Neuronal stem cell (in vitro differentiated cells): ENCODE results near the gene CYP19A1.

Experiments
- DNase-seq: peaks from one replicate; pipeline ENCODE4 v3.0.0-alpha.2; 2013; ENCODE audit warnings: low spot score
- H2AFZ ChIP-seq: one replicate; pipeline ENCODE4 v1.6.1; 2013; ENCODE audit warnings: mild to moderate bottlenecking, low read length, inconsistent platforms
- H2AK5ac ChIP-seq: 2 replicates; pipeline ENCODE4 v1.6.1; 2013; ENCODE audit warnings: low read depth, mild to moderate bottlenecking, inconsistent platforms, low read length, moderate library complexity, mixed read lengths
- H2BK120ac ChIP-seq: 2 replicates; pipeline ENCODE4 v1.6.1; 2013; ENCODE audit warnings: low read depth, mild to moderate bottlenecking, inconsistent platforms, low read length, moderate library complexity, mixed read lengths
- H2BK12ac ChIP-seq: one replicate; pipeline ENCODE4 v1.6.1; 2013; ENCODE audit warnings: low read length, inconsistent platforms
- H2BK15ac ChIP-seq: 2 replicates; pipeline ENCODE4 v1.6.1; 2013; ENCODE audit warnings: mild to moderate bottlenecking, low read length, inconsistent platforms, mixed read lengths
- H2BK5ac ChIP-seq: one replicate; pipeline ENCODE4 v1.6.1; 2013; ENCODE audit warnings: inconsistent platforms, mild to moderate bottlenecking, low read length, moderate library complexity
- H3K14ac ChIP-seq: one replicate; pipeline ENCODE4 v1.6.1; 2013; ENCODE audit warnings: low read length, inconsistent platforms
- H3K18ac ChIP-seq: 2 replicates; pipeline ENCODE4 v1.6.1; 2013; ENCODE audit warnings: low read length, inconsistent platforms
- H3K23ac ChIP-seq: 2 replicates; pipeline ENCODE4 v1.6.1; 2013; ENCODE audit warnings: low read depth, mild to moderate bottlenecking, mixed read lengths, low read length, inconsistent platforms; ENCODE audit not compliant: poor library complexity
- H3K27ac ChIP-seq: replicated peaks from 3 replicates; pipeline ENCODE4 v1.5.1; 2013; ENCODE audit warnings: low read length, inconsistent platforms
- H3K27me3 ChIP-seq, 3 experiments: 2 replicates each; pipeline ENCODE4 v1.6.1; 2013; ENCODE audit warnings: low read length in 3 of 3, mild to moderate bottlenecking in 2 of 3, inconsistent platforms in 1 of 3, low read depth in 1 of 3, mixed read lengths in 1 of 3, moderate library complexity in 1 of 3; ENCODE audit not compliant: control insufficient read depth in 3 of 3, insufficient read depth in 3 of 3
- H3K36me3 ChIP-seq, 2 donors: replicated peaks in 1 of 2; 2 replicates each; pipeline ENCODE4 v1.6.1; 2013; ENCODE audit warnings: low read length in 2 of 2; ENCODE audit not compliant: control insufficient read depth in 2 of 2, insufficient read depth in 2 of 2
- H3K4ac ChIP-seq: 2 replicates; pipeline ENCODE4 v1.6.1; 2013; ENCODE audit warnings: inconsistent platforms, mild to moderate bottlenecking, low read length, moderate library complexity
- H3K4me1 ChIP-seq, 2 donors: 1 replicate in 1 of 2; 2 replicates in 1 of 2; pipeline ENCODE4 v1.6.1; 2013; ENCODE audit warnings: low read length in 2 of 2, low read depth in 1 of 2; ENCODE audit not compliant: control insufficient read depth in 2 of 2, insufficient read depth in 1 of 2
- H3K4me2 ChIP-seq: one replicate; pipeline ENCODE4 v1.6.1; 2013; ENCODE audit warnings: mild to moderate bottlenecking, low read length, inconsistent platforms; ENCODE audit not compliant: insufficient read depth, poor library complexity, severe bottlenecking
- H3K4me3 ChIP-seq, 2 donors: 2 replicates each; pipeline ENCODE4 v1.5.1; 2013; ENCODE audit warnings: low read length in 2 of 2, mild to moderate bottlenecking in 2 of 2, inconsistent platforms in 1 of 2, moderate library complexity in 1 of 2
- H3K79me1 ChIP-seq: one replicate; pipeline ENCODE4 v1.6.1; 2013; ENCODE audit warnings: low read depth, mild to moderate bottlenecking, inconsistent platforms, low read length, moderate library complexity
- H3K9ac ChIP-seq: one replicate; pipeline ENCODE4 v1.6.1; 2013; ENCODE audit warnings: mild to moderate bottlenecking, low read depth, low read length, inconsistent platforms; ENCODE audit not compliant: poor library complexity
- H3K9me3 ChIP-seq, 2 donors: replicated peaks in 1 of 2; 2 replicates each; pipeline versions ENCODE3 to v1.6.1; 2013; ENCODE audit warnings: low read length in 2 of 2, mild to moderate bottlenecking in 2 of 2, inconsistent platforms in 1 of 2, low read depth in 1 of 2, mixed read lengths in 1 of 2, moderate library complexity in 1 of 2; ENCODE audit not compliant: control insufficient read depth in 2 of 2, insufficient read depth in 1 of 2
- H4K8ac ChIP-seq: one replicate; pipeline ENCODE4 v1.6.1; 2013; ENCODE audit warnings: low read depth, mild to moderate bottlenecking, inconsistent platforms, low read length, moderate library complexity
- H4K91ac ChIP-seq: one replicate; pipeline ENCODE4 v1.6.1; 2013; ENCODE audit warnings: low read length, low read depth, mild to moderate bottlenecking, inconsistent platforms; ENCODE audit not compliant: poor library complexity
- WGBS, 2 donors: extraction: QIAGEN DNeasy Blood & Tissue Kit; methylation state at CpG; one replicate each; pipeline ENCODE4 v1.1.7; 2013; ENCODE audit warnings: missing lambda C conversion rate in 2 of 2, mixed read lengths in 1 of 2; ENCODE audit not compliant: insufficient read length in 2 of 2, insufficient replicate concordance in 1 of 2; ENCODE audit errors: extremely low coverage in 2 of 2; 5-methylcytosine and 5-hydroxymethylcytosine counted together

The CYP19A1 gene

DNA sequence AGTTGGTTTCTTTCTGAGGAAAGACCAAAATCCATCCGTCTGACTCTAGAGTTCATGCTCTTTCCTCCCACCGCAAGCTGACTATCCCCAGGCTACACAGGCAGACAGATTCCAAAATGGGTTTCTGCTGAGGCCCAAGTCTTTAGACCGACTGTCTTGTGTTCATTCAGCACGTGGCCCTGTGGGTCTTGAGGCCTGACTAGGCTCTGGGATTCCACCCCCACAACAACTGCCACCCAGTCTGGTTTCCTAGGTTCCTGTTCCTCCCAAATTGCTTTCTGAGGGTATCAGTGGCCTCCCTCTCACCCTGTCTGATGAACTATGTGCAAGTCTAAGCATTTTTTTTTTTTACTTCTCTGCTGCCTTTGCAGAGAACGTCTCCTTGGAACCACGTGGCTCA is 67.7 kb downstream of the CYP19A1 start:
- Histone ChIP-seq H3K18ac (no peak overlapping the region), H3K4me2 (no peak overlapping the region), H3K4me3 (no peak overlapping the region), H2AFZ (no peak overlapping the region), H3K4me1 (peaks cover 3 to 12% of the 10 kb centered on the region in 2 donors), H3K14ac (no peak overlapping the region), H2BK15ac (no peak overlapping the region), H3K9ac (no peak overlapping the region), H3K23ac (no peak overlapping the region), H3K9me3 (no peaks in the 10 kb centered on the region), H3K36me3 (no peaks in the 10 kb centered on the region), H3K27ac (no peak overlapping the region), H3K79me1 (no peaks in the 10 kb centered on the region), H3K4ac (no peak overlapping the region), H2BK12ac (no peak overlapping the region), H4K8ac (no peak overlapping the region), H3K27me3 (peaks cover 0 to 48% (median 17%) of the 10 kb centered on the region in 3 experiments), H2BK5ac (no peak overlapping the region), H4K91ac (no peak overlapping the region), H2BK120ac (no peak overlapping the region), H2AK5ac (no peak overlapping the region)
- WGBS, 2 donors, result no CpG with 5 or more reads among the region's 6 CpGs
- DNase-seq, result no peak

DNA sequence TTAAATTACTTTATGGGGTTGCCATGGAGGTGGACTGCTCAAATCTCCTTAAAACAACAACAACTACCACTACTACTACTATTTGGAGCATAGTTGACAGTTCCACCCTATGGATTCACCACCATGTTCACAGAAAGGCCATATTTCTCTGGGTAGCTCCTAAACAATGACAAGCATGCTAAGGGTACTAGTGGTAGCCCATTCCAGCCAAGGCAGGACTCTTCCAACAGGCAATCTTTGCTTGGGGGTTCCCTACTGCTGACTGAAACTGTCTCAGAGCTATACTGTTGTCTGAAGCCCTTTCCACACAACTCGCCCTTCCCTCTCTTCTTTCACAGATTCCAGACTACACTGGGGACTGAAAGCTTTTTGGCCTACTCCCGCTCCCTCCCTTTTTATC is 68.9 kb downstream of the CYP19A1 start:
- Histone ChIP-seq H2AK5ac (no peak overlapping the region), H2BK5ac (no peak overlapping the region), H3K4me1 (peaks cover 3 to 12% of the 10 kb centered on the region in 2 donors), H2AFZ (no peak overlapping the region), H2BK12ac (no peak overlapping the region), H3K4me3 (no peak overlapping the region), H3K14ac (no peak overlapping the region), H4K8ac (no peak overlapping the region), H3K27ac (no peak overlapping the region), H3K36me3 (no peaks in the 10 kb centered on the region), H3K18ac (no peak overlapping the region), H3K23ac (no peak overlapping the region), H2BK15ac (no peak overlapping the region), H4K91ac (no peak overlapping the region), H2BK120ac (no peak overlapping the region), H3K4ac (no peak overlapping the region), H3K27me3 (peaks cover 0 to 58% (median 18%) of the 10 kb centered on the region in 3 experiments), H3K9me3 (no peaks in the 10 kb centered on the region), H3K4me2 (no peak overlapping the region), H3K9ac (no peak overlapping the region), H3K79me1 (no peaks in the 10 kb centered on the region)
- no peak for DNase-seq
- WGBS, 2 donors, result no CpG with 5 or more reads among the region's 2 CpGs

DNA sequence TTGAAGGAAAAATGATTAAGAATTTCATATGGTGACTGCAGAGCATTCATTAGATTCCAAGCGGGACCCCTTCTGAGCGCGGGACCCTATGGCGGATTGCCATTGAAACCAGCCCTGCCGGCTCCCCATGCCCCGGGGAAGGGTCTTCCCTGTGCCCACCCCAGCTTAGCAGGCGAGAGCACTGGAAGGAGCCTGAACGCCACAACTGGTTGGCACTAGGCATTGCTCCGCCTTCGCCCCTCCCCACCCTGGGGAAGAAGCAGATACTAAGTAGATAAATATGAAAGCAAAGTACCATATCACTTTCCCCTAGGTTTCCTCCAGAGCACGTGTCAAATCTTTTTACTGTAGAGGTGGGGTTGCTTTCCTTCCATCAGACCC is 70.7 kb downstream of the CYP19A1 start:
- Histone ChIP-seq H3K23ac (no peak overlapping the region), H3K9ac (no peak overlapping the region), H4K91ac (no peak overlapping the region), H3K27me3 (peaks cover 0 to 63% (median 18%) of the 10 kb centered on the region in 3 experiments), H3K27ac (no peak overlapping the region), H2BK5ac (no peak overlapping the region), H3K4me2 (peak overlapping the region; percentile 88), H3K4me3 (peak overlapping the region; percentile 33 to 71), H3K79me1 (no peaks in the 10 kb centered on the region), H2AK5ac (no peak overlapping the region), H3K14ac (no peak overlapping the region), H2BK15ac (no peak overlapping the region), H2BK12ac (no peak overlapping the region), H2BK120ac (no peak overlapping the region), H3K9me3 (no peaks in the 10 kb centered on the region), H2AFZ (peak overlapping the region; percentile 93), H3K18ac (no peak overlapping the region), H3K4me1 (peaks cover 3 to 12% of the 10 kb centered on the region in 2 donors), H3K4ac (no peak overlapping the region), H4K8ac (no peak overlapping the region), H3K36me3 (no peaks in the 10 kb centered on the region)
- no peak for DNase-seq
- no CpG with 5 or more reads among the region's 11 CpGs for WGBS, 2 donors

DNA sequence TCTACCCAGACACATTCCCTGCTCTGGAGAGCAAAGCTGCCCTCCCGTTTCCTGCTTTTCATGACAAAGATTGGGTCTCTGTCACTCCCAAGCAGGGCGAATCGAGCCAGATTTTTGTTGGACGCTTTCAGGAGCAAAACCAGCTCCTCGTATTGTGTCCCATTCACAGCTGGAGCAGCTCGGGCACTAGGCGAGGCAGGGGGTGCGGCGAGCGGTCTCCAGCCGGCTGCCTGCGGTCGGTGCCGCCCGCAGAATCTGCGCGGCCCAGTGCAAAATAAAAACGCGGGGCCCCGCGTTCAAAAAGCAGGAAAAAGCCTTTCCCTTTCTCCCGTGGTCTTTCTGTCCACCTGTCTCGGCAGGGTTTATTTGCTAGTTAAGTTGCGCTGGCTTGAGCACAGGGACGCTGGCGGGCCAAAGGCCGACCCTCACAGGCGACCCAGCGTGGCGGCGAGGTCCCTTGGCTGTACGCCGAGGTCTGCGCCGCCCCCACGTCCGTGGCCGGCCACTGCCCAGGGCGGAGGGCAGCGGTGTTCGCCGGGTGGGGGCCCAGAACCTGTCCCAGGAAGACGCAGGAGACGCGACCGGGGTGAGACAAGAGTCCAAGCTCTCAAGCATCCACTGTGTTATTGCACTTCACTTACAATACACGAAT is 71.2 kb downstream of the CYP19A1 start:
- Histone ChIP-seq H4K8ac (no peak overlapping the region), H2AFZ (peak overlapping the region; percentile 93), H3K4me1 (peaks cover 3 to 12% of the 10 kb centered on the region in 2 donors), H2AK5ac (no peak overlapping the region), H3K14ac (peak overlapping the region; percentile 33), H3K23ac (no peak overlapping the region), H3K4me2 (peak overlapping the region; percentile 88), H3K27ac (no peak overlapping the region), H3K4me3 (peak overlapping the region; percentile 33 to 71), H3K36me3 (no peaks in the 10 kb centered on the region), H3K4ac (no peak overlapping the region), H3K18ac (peak overlapping the region; percentile 5), H3K27me3 (peaks cover 0 to 63% (median 18%) of the 10 kb centered on the region in 3 experiments), H2BK120ac (no peak overlapping the region), H2BK12ac (no peak overlapping the region), H4K91ac (no peak overlapping the region), H2BK15ac (no peak overlapping the region), H2BK5ac (no peak overlapping the region), H3K79me1 (no peaks in the 10 kb centered on the region), H3K9me3 (no peaks in the 10 kb centered on the region), H3K9ac (peak overlapping the region; percentile 90)
- WGBS, 2 donors, result no CpG with 5 or more reads among the region's 47 CpGs
- no peak for DNase-seq
